Measurements from ENCODE around the gene FCHO2. TPM values are rescaled to one million over a fixed set of nuclear protein-coding genes. Genes with fewer than 3 reads are reported as not detected.
"Not testable (repeated sequence)": the region's sequence is repeated elsewhere in the genome, so short reads cannot be mapped to it uniquely, and the experiment has no call there.

FCHO2 gene
- total RNA-seq, 1 experiment from 2014 or later, result 6.9 TPM

GRCh38 chr5:72951671-72952468, 4.0 kb upstream of the FCHO2 start:
- peak; percentile 71 for DNase-seq (ENCODE audit: low read depth)
- in situ Hi-C loops (cut with HindIII; ENCODE audit: low pct_unique_long_range_greater_than_20kb, low sequenced_read_pairs), result no loop called here

GRCh38 chr5:72954389-72954788, 1.5 kb upstream of the FCHO2 start:
- in situ Hi-C loops (cut with HindIII; ENCODE audit: low pct_unique_long_range_greater_than_20kb, low sequenced_read_pairs), result no loop called here

GRCh38 chr5:72955143-72955767, 586 bp upstream of the FCHO2 start:
- no peak for DNase-seq (ENCODE audit: low read depth)

More at GRCh38 chr5:72954389-72954788, 1.5 kb upstream of the FCHO2 start:
- DNase-seq (ENCODE audit: low read depth), result no peak

GRCh38 chr5:72956324-72957140, 691 bp downstream of the FCHO2 start:
- in situ Hi-C loops (cut with HindIII; ENCODE audit: low pct_unique_long_range_greater_than_20kb, low sequenced_read_pairs), result no loop called here
- peak; percentile 62 for DNase-seq (ENCODE audit: low read depth)

More at GRCh38 chr5:72955143-72955767, 586 bp upstream of the FCHO2 start:
- in situ Hi-C loops (cut with HindIII; ENCODE audit: low pct_unique_long_range_greater_than_20kb, low sequenced_read_pairs), result no loop called here

GRCh38 chr5:72957337-72957736, 1.5 kb downstream of the FCHO2 start:
- DNase-seq (ENCODE audit: low read depth), result no peak
- in situ Hi-C loops (cut with HindIII; ENCODE audit: low pct_unique_long_range_greater_than_20kb, low sequenced_read_pairs), result no loop called here

GRCh38 chr5:72959257-72959656, 3.4 kb downstream of the FCHO2 start:
- no peak for DNase-seq (ENCODE audit: low read depth)
- in situ Hi-C loops (cut with HindIII; ENCODE audit: low pct_unique_long_range_greater_than_20kb, low sequenced_read_pairs), result no loop called here

GRCh38 chr5:72974481-72974880, 18.6 kb downstream of the FCHO2 start:
- DNase-seq (ENCODE audit: low read depth); in situ Hi-C loops (cut with HindIII; ENCODE audit: low pct_unique_long_range_greater_than_20kb, low sequenced_read_pairs): not testable (repeated sequence)

GRCh38 chr5:72976810-72977209, 21.0 kb downstream of the FCHO2 start:
- in situ Hi-C loops (cut with HindIII; ENCODE audit: low pct_unique_long_range_greater_than_20kb, low sequenced_read_pairs); DNase-seq (ENCODE audit: low read depth): not testable (repeated sequence)

GRCh38 chr5:72985719-72986118, 29.9 kb downstream of the FCHO2 start:
- in situ Hi-C loops (cut with HindIII; ENCODE audit: low pct_unique_long_range_greater_than_20kb, low sequenced_read_pairs), result no loop called here
- DNase-seq (ENCODE audit: low read depth), result no peak

- DNase-seq (ENCODE audit: low read depth), result no peak
- in situ Hi-C loops (cut with HindIII; ENCODE audit: low pct_unique_long_range_greater_than_20kb, low sequenced_read_pairs), result no loop called here
Measured at GRCh38 chr5:72988769-72989168, 32.9 kb downstream of the FCHO2 start.

- DNase-seq (ENCODE audit: low read depth), result no peak
Measured at GRCh38 chr5:72991394-72991793, 35.6 kb downstream of the FCHO2 start.

GRCh38 chr5:72994578-72994977, 38.7 kb downstream of the FCHO2 start:
- in situ Hi-C loops (cut with HindIII; ENCODE audit: low pct_unique_long_range_greater_than_20kb, low sequenced_read_pairs), result no loop called here
- no peak for DNase-seq (ENCODE audit: low read depth)

More at GRCh38 chr5:72991394-72991793, 35.6 kb downstream of the FCHO2 start:
- in situ Hi-C loops (cut with HindIII; ENCODE audit: low pct_unique_long_range_greater_than_20kb, low sequenced_read_pairs), result no loop called here

GRCh38 chr5:72996632-72997031, 40.8 kb downstream of the FCHO2 start:
- no peak for DNase-seq (ENCODE audit: low read depth)
- in situ Hi-C loops (cut with HindIII; ENCODE audit: low pct_unique_long_range_greater_than_20kb, low sequenced_read_pairs), result no loop called here

- DNase-seq (ENCODE audit: low read depth), result no peak
- in situ Hi-C loops (cut with HindIII; ENCODE audit: low pct_unique_long_range_greater_than_20kb, low sequenced_read_pairs), result no loop called here
Measured at GRCh38 chr5:72999916-73000315, 44.1 kb downstream of the FCHO2 start.

GRCh38 chr5:73005886-73006285, 50.0 kb downstream of the FCHO2 start:
- DNase-seq (ENCODE audit: low read depth), result no peak
- in situ Hi-C loops (cut with HindIII; ENCODE audit: low pct_unique_long_range_greater_than_20kb, low sequenced_read_pairs), result no loop called here

GRCh38 chr5:73007051-73007450, 51.2 kb downstream of the FCHO2 start:
- DNase-seq (ENCODE audit: low read depth), result no peak
- in situ Hi-C loops (cut with HindIII; ENCODE audit: low pct_unique_long_range_greater_than_20kb, low sequenced_read_pairs), result no loop called here

- DNase-seq (ENCODE audit: low read depth), result no peak
- in situ Hi-C loops (cut with HindIII; ENCODE audit: low pct_unique_long_range_greater_than_20kb, low sequenced_read_pairs), result no loop called here
Measured at GRCh38 chr5:73008831-73009230, 53.0 kb downstream of the FCHO2 start.

- in situ Hi-C loops (cut with HindIII; ENCODE audit: low pct_unique_long_range_greater_than_20kb, low sequenced_read_pairs), result not testable (repeated sequence)
Measured at GRCh38 chr5:73011612-73012011, 55.8 kb downstream of the FCHO2 start.

GRCh38 chr5:73018892-73019291, 63.1 kb downstream of the FCHO2 start:
- DNase-seq (ENCODE audit: low read depth), result no peak
- in situ Hi-C loops (cut with HindIII; ENCODE audit: low pct_unique_long_range_greater_than_20kb, low sequenced_read_pairs), result no loop called here

More at GRCh38 chr5:73011612-73012011, 55.8 kb downstream of the FCHO2 start:
- not testable (repeated sequence) for DNase-seq (ENCODE audit: low read depth)
